ENCODE measurements around the gene TEAD1.
A peak's percentile ranks its signal among the peaks of the same experiment; 100 is the strongest.

The TEAD1 gene

DNA sequence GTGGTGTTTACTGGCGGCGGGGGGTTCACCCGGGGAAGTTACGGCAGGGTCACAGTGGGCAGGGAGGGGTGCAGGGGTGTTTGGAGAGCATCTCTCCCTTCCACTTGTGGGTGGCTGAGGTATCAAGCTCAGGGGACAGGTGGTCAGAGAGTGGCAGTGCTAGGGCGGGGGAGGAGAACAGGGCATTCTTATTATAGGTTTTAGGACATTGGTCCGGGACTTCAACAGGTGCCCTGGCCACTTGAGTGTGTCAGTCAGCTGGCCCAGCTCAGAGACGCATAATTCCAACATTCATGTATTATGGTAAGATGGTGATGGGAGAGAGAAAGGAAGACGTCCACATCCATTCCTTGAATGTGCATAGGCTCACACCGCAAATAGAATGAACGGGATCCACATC is 101.7 kb downstream of the TEAD1 start:
- peaks cover 32% of the 10 kb centered on the region for H3K36me3 Mint-ChIP-seq (ENCODE audit: low read depth)

DNA sequence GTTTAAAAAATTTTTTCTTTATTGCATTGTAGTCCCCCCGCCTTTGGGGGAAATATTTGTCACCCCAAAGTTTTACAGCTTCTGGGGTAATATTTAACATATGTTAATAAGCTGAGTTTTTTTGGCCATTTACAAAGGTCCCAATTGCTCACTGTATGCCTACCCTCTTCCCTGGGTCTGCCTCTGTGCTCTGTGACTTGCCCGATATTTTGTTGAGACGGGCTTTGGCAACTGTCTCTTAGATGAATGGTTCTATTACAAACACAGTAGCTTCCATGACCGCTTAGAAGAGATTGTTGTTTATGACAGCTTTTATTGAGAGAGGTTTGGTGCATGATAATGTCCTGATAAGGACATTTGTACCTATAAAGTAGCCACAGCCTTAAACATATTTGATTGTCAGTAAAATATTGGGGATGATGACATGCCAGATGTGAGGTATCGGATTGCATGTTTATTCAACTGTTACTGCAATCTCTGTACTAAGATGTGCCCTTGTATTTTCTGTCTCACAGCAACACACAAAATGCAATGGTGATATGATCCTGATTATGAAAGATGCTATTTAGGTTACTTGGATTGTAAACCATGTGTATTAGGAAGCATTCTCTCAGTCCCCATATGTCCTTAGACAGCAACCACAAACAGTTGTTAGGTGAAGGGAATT is 103.1 kb downstream of the TEAD1 start:
- Mint-ChIP-seq H3K4me3 (no peak overlapping the region), H3K36me3 (ENCODE audit: low read depth) (peaks cover 34% of the 10 kb centered on the region), H3K4me1 (peaks cover 52% of the 10 kb centered on the region), H3K9me3 (peaks cover 6% of the 10 kb centered on the region), H3K27me3 (ENCODE audit: low read depth) (no peaks in the 10 kb centered on the region), H3K27ac (peak overlapping the region; percentile 46 to 59 (median 53))
- TF ChIP-seq, protein P1, sequence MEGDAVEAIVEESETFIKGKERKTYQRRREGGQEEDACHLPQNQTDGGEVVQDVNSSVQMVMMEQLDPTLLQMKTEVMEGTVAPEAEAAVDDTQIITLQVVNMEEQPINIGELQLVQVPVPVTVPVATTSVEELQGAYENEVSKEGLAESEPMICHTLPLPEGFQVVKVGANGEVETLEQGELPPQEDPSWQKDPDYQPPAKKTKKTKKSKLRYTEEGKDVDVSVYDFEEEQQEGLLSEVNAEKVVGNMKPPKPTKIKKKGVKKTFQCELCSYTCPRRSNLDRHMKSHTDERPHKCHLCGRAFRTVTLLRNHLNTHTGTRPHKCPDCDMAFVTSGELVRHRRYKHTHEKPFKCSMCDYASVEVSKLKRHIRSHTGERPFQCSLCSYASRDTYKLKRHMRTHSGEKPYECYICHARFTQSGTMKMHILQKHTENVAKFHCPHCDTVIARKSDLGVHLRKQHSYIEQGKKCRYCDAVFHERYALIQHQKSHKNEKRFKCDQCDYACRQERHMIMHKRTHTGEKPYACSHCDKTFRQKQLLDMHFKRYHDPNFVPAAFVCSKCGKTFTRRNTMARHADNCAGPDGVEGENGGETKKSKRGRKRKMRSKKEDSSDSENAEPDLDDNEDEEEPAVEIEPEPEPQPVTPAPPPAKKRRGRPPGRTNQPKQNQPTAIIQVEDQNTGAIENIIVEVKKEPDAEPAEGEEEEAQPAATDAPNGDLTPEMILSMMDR (IDR thresholded peaks at IDR 0.05; ENCODE audit: unreplicated experiment in 3 of 3), result no peak

More for the DNA sequence above, 101.7 kb downstream of the TEAD1 start:
- TF ChIP-seq, protein P1 (IDR thresholded peaks at IDR 0.05; ENCODE audit: unreplicated experiment in 3 of 3), result no peak
- peak overlapping the region; percentile 19 to 58 (median 44) for H3K27ac Mint-ChIP-seq
- peak overlapping the region in 1 of 3 experiments; percentile 4 for H3K4me3 Mint-ChIP-seq
- no peaks in the 10 kb centered on the region for H3K27me3 Mint-ChIP-seq (ENCODE audit: low read depth)
- peaks cover 57% of the 10 kb centered on the region for H3K4me1 Mint-ChIP-seq
- H3K9me3 Mint-ChIP-seq, result peaks cover 6% of the 10 kb centered on the region

DNA sequence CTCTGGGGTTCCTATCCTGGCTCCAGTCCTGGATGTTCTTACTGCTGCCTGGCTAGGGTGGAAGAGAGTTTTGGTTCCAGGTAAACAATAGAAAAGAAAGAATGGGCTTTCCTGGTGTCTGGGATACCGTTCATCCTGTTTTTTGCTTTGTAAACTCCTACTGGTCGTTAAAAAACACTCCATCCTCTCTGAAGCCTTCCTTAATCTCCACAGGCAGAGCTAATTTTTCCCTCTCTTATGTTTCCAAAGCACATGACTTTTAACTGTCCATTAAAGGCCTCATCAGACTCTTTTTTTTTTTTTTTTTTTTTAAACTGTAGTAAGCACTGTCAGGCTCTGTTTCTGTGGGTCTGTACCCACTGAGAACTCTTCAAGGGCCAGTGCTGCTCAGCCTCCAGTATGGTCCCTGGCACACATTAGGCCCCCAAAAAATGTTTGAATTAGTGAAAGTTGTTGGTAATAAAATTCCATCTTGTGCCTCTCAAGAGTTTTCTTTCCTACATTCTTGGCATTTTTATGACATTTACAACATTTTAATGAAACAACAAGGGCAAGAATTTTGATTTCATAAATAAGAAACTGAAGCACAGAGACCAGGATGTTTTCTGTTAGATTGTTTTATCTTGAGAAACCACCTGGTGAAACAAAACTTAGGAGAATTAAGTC is 104.2 kb downstream of the TEAD1 start:
- TF ChIP-seq, protein P1 (IDR thresholded peaks at IDR 0.05; ENCODE audit: unreplicated experiment in 3 of 3), result no peak
- no peaks in the 10 kb centered on the region for H3K27me3 Mint-ChIP-seq (ENCODE audit: low read depth)
- no peak overlapping the region for H3K4me3 Mint-ChIP-seq
- H3K36me3 Mint-ChIP-seq (ENCODE audit: low read depth), result peaks cover 36% of the 10 kb centered on the region
- H3K4me1 Mint-ChIP-seq, result peaks cover 57% of the 10 kb centered on the region
- H3K27ac Mint-ChIP-seq, result peak overlapping the region in 2 of 3 experiments; percentile 47 to 53
- peaks cover 6% of the 10 kb centered on the region for H3K9me3 Mint-ChIP-seq

DNA sequence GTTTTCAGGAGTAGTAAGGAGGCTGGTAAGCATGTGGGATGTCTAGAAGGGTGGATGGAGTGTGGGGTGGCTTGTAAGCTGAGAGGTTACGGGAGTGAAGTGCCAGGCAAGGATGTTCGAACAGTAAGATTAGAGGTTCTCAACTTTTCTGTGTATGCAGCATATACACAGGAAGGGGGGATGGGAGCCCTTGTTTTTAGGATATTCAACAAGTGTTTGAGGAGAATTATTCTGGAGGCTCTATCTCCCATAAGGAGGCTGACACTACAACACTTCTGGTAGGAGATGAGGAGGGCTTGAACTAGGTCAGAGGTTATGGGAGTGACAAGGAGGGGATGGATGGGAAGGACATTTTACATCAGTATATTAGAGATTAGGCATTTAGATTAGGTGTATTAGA is 109.5 kb downstream of the TEAD1 start:
- Mint-ChIP-seq H3K9me3 (peaks cover 6% of the 10 kb centered on the region), H3K27ac (no peak overlapping the region), H3K4me3 (no peak overlapping the region), H3K27me3 (ENCODE audit: low read depth) (no peaks in the 10 kb centered on the region), H3K4me1 (peaks cover 38% of the 10 kb centered on the region), H3K36me3 (ENCODE audit: low read depth) (peaks cover 27% of the 10 kb centered on the region)
- TF ChIP-seq, protein P1 (IDR thresholded peaks at IDR 0.05; ENCODE audit: unreplicated experiment in 3 of 3), result no peak

DNA sequence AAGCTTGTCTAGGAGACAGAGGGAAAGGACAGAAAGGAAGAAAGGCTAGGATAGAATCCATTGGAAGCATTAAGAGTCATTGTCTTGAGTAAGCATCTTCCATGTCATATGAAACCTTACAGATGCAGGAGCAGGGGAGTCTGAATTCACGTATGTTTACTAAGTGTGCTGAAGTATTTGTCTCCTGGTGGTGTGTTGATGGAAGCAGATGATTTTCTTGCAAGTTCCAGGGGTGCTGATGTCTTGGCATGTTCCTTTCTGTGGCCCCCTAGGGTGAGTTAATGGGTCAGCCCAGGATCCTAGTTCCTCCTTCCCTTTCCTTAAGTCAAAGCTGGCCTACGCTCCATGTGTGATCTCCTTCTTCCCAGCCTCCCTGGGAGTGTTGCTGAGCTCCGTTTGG is 110.2 kb downstream of the TEAD1 start:
- peaks cover 6% of the 10 kb centered on the region for H3K9me3 Mint-ChIP-seq
- TF ChIP-seq, protein P1 (IDR thresholded peaks at IDR 0.05; ENCODE audit: unreplicated experiment in 3 of 3), result no peak
- H3K27me3 Mint-ChIP-seq (ENCODE audit: low read depth), result no peaks in the 10 kb centered on the region
- H3K27ac Mint-ChIP-seq, result no peak overlapping the region
- H3K4me3 Mint-ChIP-seq, result no peak overlapping the region
- H3K36me3 Mint-ChIP-seq (ENCODE audit: low read depth), result peaks cover 20% of the 10 kb centered on the region
- H3K4me1 Mint-ChIP-seq, result peaks cover 38% of the 10 kb centered on the region

Measured in nephron (organoid).